ENCODE measurements around the gene KIF26B.

GRCh38 chr1:245561665-245562234 is 407.0 kb downstream of the KIF26B start:
- TF ChIP-seq, protein P1, sequence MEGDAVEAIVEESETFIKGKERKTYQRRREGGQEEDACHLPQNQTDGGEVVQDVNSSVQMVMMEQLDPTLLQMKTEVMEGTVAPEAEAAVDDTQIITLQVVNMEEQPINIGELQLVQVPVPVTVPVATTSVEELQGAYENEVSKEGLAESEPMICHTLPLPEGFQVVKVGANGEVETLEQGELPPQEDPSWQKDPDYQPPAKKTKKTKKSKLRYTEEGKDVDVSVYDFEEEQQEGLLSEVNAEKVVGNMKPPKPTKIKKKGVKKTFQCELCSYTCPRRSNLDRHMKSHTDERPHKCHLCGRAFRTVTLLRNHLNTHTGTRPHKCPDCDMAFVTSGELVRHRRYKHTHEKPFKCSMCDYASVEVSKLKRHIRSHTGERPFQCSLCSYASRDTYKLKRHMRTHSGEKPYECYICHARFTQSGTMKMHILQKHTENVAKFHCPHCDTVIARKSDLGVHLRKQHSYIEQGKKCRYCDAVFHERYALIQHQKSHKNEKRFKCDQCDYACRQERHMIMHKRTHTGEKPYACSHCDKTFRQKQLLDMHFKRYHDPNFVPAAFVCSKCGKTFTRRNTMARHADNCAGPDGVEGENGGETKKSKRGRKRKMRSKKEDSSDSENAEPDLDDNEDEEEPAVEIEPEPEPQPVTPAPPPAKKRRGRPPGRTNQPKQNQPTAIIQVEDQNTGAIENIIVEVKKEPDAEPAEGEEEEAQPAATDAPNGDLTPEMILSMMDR (IDR thresholded peaks at IDR 0.05): no peak
- TF ChIP-seq POLR2AphosphoS5 (IDR thresholded peaks at IDR 0.05; ENCODE audit: insufficient read depth in 1 of 2, low read depth in 1 of 2) (no peak), POLR2A (IDR thresholded peaks at IDR 0.05) (no peak)
